HG03060 (cell line): Measurements from ENCODE around the gene SCGB1C1.
"Not testable (repeated sequence)": the region's sequence is repeated elsewhere in the genome, so short reads cannot be mapped to it uniquely, and the experiment has no call there.

ENCODE experiments used
- ATAC-seq: cut with Tn5 transposase; IDR thresholded peaks from one replicate; pipeline ENCODE4 v1.9.1; 2021; ENCODE audit warnings: low read depth, moderate number of reproducible peaks; ENCODE audit not compliant: unreplicated experiment

Gene SCGB1C1

GRCh38 chr11:236774-237767 lies 44.2 kb downstream of the SCGB1C1 start, which contains the start of gene PSMD13:
TSS of gene PSMD13 (plus strand) at chr11:236976. CDS start at chr11:237050, 74 bp downstream.
- ATAC-seq = peak; percentile 36

DNA sequence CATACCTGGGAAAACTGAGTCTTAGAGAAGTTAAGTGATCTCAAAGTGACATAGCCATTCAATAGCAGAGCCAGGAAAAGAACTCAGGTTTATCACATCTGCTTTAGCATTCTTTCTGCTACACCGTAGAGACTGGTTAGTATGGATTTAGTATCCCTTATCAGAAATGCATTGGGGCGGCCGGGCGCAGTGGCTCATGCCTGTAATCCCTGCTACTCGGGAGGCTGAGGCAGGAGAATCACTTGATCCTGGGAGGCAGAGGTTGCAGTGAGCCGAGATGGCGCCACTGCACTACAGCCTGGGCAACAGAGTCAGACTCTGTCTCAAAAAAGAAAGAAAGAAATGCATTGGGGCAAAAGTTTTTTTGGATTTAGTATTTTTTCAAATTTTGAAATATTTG lies 45.5 kb downstream of the SCGB1C1 start:
- ATAC-seq = not testable (repeated sequence)

DNA sequence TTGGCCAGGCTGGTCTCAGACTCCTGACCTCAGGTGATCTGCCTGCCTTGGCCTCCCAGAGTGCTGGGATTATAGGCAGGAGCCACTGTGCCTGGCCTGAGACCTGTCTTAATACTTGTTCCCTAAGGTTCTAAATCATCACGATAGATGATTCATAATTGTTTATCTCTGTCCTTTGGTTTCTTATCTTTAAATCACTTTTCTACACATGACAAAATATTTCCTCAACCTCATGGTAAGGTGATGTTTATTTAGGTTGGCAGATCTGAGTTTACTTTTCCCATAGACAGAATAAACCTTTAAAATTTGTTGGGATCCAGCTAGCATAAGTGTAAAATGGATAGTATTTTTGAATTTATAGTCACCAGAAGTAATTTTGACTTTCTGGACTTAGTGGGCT lies 47.4 kb downstream of the SCGB1C1 start:
- no peak for ATAC-seq

- no peak for ATAC-seq
Measured at GRCh38 chr11:241634-242033, 48.8 kb downstream of the SCGB1C1 start.
